ENCODE data around the gene GPER1. TPM values are rescaled to one million over a fixed set of nuclear protein-coding genes. Genes with fewer than 3 reads are reported as not detected.
"Not testable (repeated sequence)": the region's sequence is repeated elsewhere in the genome, so short reads cannot be mapped to it uniquely, and the experiment has no call there.

GPER1 gene
- total RNA-seq = 10 to 100 TPM in 2 of 4 donors, 1 to 10 TPM in 2; 4.6 to 19.9 (median 11.0) TPM

DNA sequence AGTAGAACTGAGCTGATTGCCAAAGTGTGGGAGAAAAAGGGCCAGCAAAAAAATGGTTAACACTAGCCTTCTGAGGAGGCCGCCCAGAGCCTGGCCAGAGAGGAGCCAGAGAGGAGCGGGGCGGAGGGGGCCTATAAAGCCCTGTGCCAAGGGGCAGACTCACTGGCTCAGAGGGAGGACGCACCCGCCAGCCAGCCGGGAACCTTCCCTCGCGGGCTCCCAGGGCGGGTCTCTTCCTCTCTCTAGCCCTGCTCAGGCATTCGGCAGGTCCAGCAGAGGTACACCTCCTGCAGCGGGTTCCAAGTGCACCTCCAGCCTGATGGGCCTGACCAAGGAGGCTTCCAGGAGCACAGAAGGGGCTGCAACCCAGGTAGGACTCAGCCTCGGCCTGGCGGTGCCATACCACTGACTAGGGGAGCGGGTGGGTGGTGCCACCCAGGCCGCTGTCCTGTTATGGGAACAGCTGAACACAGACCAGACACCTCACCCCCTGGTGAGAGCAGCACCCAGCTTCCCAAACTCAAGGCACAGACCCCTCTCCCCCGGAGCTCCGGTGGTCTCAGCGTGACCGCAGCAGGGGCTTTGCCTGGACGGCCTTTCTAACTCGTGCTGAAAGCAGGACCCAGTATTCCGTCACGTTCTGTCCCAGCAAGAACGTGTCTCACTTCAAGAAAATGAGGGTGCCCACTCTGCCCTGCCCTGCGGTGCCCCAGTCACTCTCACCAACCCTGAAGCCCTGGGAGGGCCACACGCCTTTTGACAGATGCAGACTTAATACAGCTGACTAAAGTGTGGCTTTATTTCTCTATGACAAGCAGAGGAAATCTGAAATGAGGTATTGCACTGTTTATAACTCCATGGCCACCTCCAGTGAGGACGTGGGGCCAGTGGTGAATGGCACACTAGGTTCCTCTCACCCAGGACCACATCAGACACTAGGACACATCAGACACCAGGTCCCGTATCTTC, at the start of gene GPER1:
GPER1 (plus strand) TSS at position 162 of the 969 bp plus-strand sequence. CDS start 3,616 bp downstream, outside the sequence.
- Histone ChIP-seq H3K4me1 (peaks cover 22 to 49% (median 40%) of the 10 kb centered on the region in 4 donors), H3K4me3 (peak within 1 kb of the TSS; percentile 43 to 63 (median 55)), H3K9me3 (no peaks in the 10 kb centered on the region), H3K27me3 (no peaks in the 10 kb centered on the region), H3K27ac (replicated peaks in 1 of 4) (peak within 1 kb of the TSS; percentile 71 to 84 (median 82)), H3K36me3 (peaks cover 7 to 28% (median 20%) of the 10 kb centered on the region in 4 donors)
- intact Hi-C loops (cut with DNase I) = loop anchor here (2.0 to 5.0 kb wide), 3 partner anchors 35 to 89 kb away; a partner anchor contains a TSS
- TF ChIP-seq EP300 (IDR thresholded peaks at IDR 0.05) = no peak
- no peak for TF ChIP-seq POLR2A (IDR thresholded peaks at IDR 0.05; ENCODE audit: low read depth)
- peak; percentile 64 to 67 for TF ChIP-seq POLR2AphosphoS5 (IDR thresholded peaks at IDR 0.05)
- TF ChIP-seq, protein P1, sequence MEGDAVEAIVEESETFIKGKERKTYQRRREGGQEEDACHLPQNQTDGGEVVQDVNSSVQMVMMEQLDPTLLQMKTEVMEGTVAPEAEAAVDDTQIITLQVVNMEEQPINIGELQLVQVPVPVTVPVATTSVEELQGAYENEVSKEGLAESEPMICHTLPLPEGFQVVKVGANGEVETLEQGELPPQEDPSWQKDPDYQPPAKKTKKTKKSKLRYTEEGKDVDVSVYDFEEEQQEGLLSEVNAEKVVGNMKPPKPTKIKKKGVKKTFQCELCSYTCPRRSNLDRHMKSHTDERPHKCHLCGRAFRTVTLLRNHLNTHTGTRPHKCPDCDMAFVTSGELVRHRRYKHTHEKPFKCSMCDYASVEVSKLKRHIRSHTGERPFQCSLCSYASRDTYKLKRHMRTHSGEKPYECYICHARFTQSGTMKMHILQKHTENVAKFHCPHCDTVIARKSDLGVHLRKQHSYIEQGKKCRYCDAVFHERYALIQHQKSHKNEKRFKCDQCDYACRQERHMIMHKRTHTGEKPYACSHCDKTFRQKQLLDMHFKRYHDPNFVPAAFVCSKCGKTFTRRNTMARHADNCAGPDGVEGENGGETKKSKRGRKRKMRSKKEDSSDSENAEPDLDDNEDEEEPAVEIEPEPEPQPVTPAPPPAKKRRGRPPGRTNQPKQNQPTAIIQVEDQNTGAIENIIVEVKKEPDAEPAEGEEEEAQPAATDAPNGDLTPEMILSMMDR (IDR thresholded peaks at IDR 0.05) = no peak
- WGBS = 29% methylated on average over 21 of the region's 28 CpGs
- peak; percentile 93 for DNase-seq (ENCODE audit: extremely low spot score)

DNA sequence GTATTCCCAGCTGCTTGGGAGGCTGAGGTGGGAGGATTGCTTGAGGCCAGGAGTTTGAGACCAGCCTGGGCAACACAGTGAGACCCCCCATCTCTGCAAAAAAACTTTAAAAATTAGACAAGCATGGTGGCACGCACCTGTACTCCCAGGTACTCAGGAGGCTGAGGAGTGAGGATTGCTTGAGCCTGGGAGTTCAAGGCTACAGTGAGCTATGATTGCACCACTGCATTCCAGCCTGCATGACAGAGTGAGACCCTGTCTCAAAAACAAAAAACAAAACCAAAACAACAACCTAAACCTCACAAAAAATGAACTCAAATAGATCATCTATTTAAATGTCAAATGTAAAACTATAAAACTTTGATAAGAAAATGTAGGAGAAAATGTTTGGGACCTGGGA, 47.7 kb upstream of the GPER1 start:
- H3K4me3 ChIP-seq; H3K27me3 ChIP-seq; intact Hi-C loops (cut with DNase I); H3K36me3 ChIP-seq; H3K9me3 ChIP-seq; DNase-seq (ENCODE audit: extremely low spot score): not testable (repeated sequence)
- WGBS = 82% methylated on average over 1 of the region's 1 CpG
- Histone ChIP-seq H3K27ac (replicated peaks in 1 of 4) (peak overlapping the region in 1 of 4 donors; percentile 95), H3K4me1 (peaks cover 37 to 49% (median 45%) of the 10 kb centered on the region in 4 donors)

DNA sequence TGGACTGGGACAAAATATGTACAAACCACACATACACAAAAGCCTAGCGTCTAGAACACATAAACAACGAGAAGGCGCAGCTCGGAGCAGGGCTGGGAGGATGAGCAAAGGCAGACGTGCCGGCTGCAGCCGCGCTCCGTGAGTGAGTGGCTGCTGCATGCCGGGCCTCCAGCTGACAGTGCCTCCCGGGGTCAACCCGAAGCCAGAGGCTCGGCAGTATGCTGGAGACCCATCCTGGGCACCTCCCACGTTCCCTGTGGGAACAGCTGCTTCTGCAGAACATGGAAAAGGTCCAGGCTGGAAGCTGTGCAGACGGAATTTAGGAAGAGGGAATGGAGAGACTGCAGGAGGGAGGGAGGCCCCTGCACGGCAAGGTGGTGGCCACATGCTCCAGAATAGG, 47.1 kb upstream of the GPER1 start:
- Histone ChIP-seq H3K36me3 (no peaks in the 10 kb centered on the region), H3K27ac (replicated peaks in 1 of 4) (peak overlapping the region in 1 of 4 donors; percentile 95), H3K4me1 (peaks cover 43 to 55% (median 50%) of the 10 kb centered on the region in 4 donors), H3K9me3 (no peaks in the 10 kb centered on the region), H3K27me3 (no peaks in the 10 kb centered on the region), H3K4me3 (peak overlapping the region in 1 of 4 donors; percentile 5)
- no peak for DNase-seq (ENCODE audit: extremely low spot score)
- 31% methylated on average over 16 of the region's 16 CpGs for WGBS
- TF ChIP-seq, protein P1 (IDR thresholded peaks at IDR 0.05) = no peak
- TF ChIP-seq EP300 (IDR thresholded peaks at IDR 0.05) (no peak), POLR2AphosphoS5 (IDR thresholded peaks at IDR 0.05) (peak in 1 of 2 donors; percentile 23), POLR2A (IDR thresholded peaks at IDR 0.05; ENCODE audit: low read depth) (no peak)
- intact Hi-C loops (cut with DNase I) = no loop called here

DNA sequence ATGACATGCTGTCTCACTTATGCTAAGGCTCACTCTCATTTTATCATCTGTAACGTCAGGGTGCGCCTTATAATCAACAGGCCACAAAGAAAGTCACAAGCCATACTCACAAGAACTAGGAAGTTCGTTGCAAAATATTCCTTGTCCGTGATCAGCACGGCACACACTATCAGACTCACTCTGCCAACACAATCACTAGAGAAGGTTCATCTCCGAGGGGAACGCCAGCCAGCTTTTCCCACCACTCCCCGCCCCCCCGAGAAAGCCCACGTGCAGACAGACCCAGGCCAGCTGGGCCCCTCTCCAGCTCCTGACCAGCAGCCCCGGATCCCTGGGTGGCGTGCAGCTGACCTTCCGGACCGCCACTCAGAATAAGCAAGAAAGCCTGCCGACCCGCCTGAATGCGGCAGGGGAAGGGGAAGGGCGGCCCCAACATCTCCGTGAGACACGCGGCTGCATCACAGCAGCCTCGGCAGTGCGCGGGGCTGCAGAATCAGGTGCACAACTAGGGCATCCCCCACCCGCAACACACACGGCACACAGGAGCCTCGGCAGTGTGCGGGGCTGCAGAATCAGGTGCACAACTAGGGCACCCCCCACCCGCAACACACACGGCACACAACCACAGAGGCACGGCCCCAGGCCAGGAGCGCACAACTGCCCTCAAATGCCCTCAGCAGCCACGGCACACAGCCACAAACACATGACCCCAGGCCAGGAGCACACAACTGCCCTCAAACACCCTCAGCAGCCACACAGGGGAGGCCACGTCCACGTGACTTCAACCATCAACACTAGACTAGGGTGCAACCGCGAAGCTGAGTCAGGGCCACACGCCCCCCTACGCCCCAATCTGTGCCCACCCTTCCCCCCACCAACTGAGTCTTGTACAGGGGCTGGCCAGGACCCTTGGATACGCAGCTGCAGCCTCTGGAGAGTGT, 46.1 kb upstream of the GPER1 start:
- DNase-seq (ENCODE audit: extremely low spot score) = no peak
- Histone ChIP-seq H3K27me3 (no peaks in the 10 kb centered on the region), H3K9me3 (no peaks in the 10 kb centered on the region), H3K36me3 (no peaks in the 10 kb centered on the region), H3K27ac (replicated peaks in 1 of 4) (peak overlapping the region; percentile 8 to 96 (median 94)), H3K4me3 (no peak overlapping the region), H3K4me1 (peaks cover 53 to 63% (median 59%) of the 10 kb centered on the region in 4 donors)
- no peak for TF ChIP-seq POLR2A (IDR thresholded peaks at IDR 0.05; ENCODE audit: low read depth)
- TF ChIP-seq, protein P1 (IDR thresholded peaks at IDR 0.05) = no peak
- no peak for TF ChIP-seq EP300 (IDR thresholded peaks at IDR 0.05)
- no peak for TF ChIP-seq POLR2AphosphoS5 (IDR thresholded peaks at IDR 0.05)
- intact Hi-C loops (cut with DNase I) = no loop called here
- 79% methylated on average over 8 of the region's 40 CpGs for WGBS
